Kidney (tissue), 14 donors: ENCODE data around the gene KCTD12. TPM values are rescaled to one million over a fixed set of nuclear protein-coding genes. Genes with fewer than 3 reads are reported as not detected.

Experiments used
- DNase-seq, 5 donors: peaks; one replicate each; pipeline ENCODE4 v3.0.0-alpha.2; 2013 to 2020
- FAIRE-seq: peaks from 2 replicates; lab custom pipeline; 2012; peaks lifted over from hg19 to GRCh38; lab: Jason Lieb, UNC
- H3K27ac ChIP-seq, 2 donors: one replicate each; pipeline ENCODE4 v1.7.0; 2013; ENCODE audit warnings: low read depth in 2 of 2, low read length in 2 of 2, inconsistent platforms in 1 of 2
- H3K27me3 ChIP-seq: one replicate; pipeline ENCODE4 v1.7.1; 2013; ENCODE audit warnings: low read length, inconsistent platforms; ENCODE audit not compliant: control insufficient read depth, insufficient read depth
- H3K36me3 ChIP-seq, 3 donors: one replicate each; pipeline versions ENCODE4 v1.7.0 to v1.7.1; 2013; ENCODE audit warnings: low read length in 3 of 3, control low read depth in 1 of 3, inconsistent platforms in 1 of 3; ENCODE audit not compliant: insufficient read depth in 3 of 3, control insufficient read depth in 2 of 3
- H3K4me1 ChIP-seq, 3 donors: one replicate each; pipeline versions ENCODE4 v1.7.0 to v1.7.1; 2013; ENCODE audit warnings: low read length in 3 of 3, inconsistent platforms in 1 of 3, low read depth in 1 of 3; ENCODE audit not compliant: control insufficient read depth in 2 of 3, insufficient read depth in 2 of 3
- H3K4me3 ChIP-seq, 3 donors: one replicate each; pipeline versions ENCODE4 v1.7.0 to v1.8.1; 2013; ENCODE audit warnings: low read length in 3 of 3, control low read depth in 1 of 3, inconsistent platforms in 1 of 3
- H3K9ac ChIP-seq, 3 donors: one replicate each; pipeline versions ENCODE4 v1.7.0 to v1.7.1; 2013; ENCODE audit warnings: low read length in 3 of 3, control low read depth in 1 of 3, inconsistent platforms in 1 of 3
- H3K9me3 ChIP-seq, 3 donors: one replicate each; pipeline versions ENCODE4 v1.7.0 to v1.7.1; 2013; ENCODE audit warnings: low read length in 3 of 3, control low read depth in 1 of 3, inconsistent platforms in 1 of 3; ENCODE audit not compliant: control insufficient read depth in 2 of 3, insufficient read depth in 1 of 3
- intact Hi-C: fragments of 100-400 bp; cut with DNase I; formaldehyde crosslinking; loops from one replicate; pipeline ENCODE4 v1.11.1; 2022
- polyA plus RNA-seq: library from polyadenylated mRNA; stranded (reverse); fragments of 350-450 nt; fragmentation: Illumina TruSeq; extraction: RNeasy Lipid Tissue Mini Kit (QIAGEN cat#74804); gene quantifications from one replicate; pipeline ENCODE4 v1.2.3, GENCODE V29; 2014; ENCODE audit warnings: low read depth, low replicate concordance; ENCODE audit not compliant: insufficient read depth
- total RNA-seq: library from RNA; stranded (reverse); fragmentation: NEBNext Ultra II Directional; extraction: Animal tissue kit (Norgen Biotek cat#: 25700); gene quantifications from one replicate; pipeline ENCODE4 v1.2.1, GENCODE V29; 2021
- TF ChIP-seq, protein P1 (sequence below): IDR thresholded peaks from 3 replicates; pipeline ENCODE4 v1.5.1; 2012; ENCODE audit warnings: mild to moderate bottlenecking, moderate library complexity, borderline replicate concordance; ENCODE audit not compliant: insufficient read depth; ENCODE audit errors: extremely low read depth
- donor health status: control.
- donor health status: control.
- donor health status: control.
- donor health status: control.
- donor health status: control.
- donor health status: DM: yes; HTN: yes; CAD: no.
- donor health status: Normal renal cell carcinoma (clear cell type).

KCTD12 gene
- total and polyA plus RNA-seq, 2 donors from 2014 or later: 18.0 to 132 TPM

DNA sequence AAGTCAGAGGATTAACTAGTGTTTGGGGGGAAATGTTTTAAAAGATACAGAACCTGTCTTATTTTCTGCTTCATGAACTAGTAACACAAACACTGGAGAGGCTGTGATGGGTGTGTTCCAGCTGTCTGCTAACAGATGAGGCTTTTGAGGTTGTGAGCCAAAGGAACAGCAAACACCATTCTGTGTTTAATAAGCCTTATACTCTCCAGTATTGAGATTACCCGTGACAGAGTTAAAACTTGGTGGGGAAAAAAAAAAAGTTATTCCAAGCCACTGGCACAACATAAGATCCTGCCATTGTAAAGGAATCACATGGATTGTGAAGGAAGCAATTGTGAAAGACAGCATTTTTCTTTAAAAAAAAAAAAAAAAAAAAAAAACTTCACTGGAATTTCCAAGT, 48.4 kb downstream of the KCTD12 start:
- H3K27ac ChIP-seq: no peak overlapping the region
- H3K4me3 ChIP-seq: no peak overlapping the region
- H3K27me3 ChIP-seq: no peaks in the 10 kb centered on the region
- H3K9ac ChIP-seq: no peak overlapping the region
- no peaks in the 10 kb centered on the region for H3K9me3 ChIP-seq
- TF ChIP-seq, protein P1, sequence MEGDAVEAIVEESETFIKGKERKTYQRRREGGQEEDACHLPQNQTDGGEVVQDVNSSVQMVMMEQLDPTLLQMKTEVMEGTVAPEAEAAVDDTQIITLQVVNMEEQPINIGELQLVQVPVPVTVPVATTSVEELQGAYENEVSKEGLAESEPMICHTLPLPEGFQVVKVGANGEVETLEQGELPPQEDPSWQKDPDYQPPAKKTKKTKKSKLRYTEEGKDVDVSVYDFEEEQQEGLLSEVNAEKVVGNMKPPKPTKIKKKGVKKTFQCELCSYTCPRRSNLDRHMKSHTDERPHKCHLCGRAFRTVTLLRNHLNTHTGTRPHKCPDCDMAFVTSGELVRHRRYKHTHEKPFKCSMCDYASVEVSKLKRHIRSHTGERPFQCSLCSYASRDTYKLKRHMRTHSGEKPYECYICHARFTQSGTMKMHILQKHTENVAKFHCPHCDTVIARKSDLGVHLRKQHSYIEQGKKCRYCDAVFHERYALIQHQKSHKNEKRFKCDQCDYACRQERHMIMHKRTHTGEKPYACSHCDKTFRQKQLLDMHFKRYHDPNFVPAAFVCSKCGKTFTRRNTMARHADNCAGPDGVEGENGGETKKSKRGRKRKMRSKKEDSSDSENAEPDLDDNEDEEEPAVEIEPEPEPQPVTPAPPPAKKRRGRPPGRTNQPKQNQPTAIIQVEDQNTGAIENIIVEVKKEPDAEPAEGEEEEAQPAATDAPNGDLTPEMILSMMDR: no peak
- peaks cover 0 to 4% (median 2%) of the 10 kb centered on the region in 3 donors for H3K4me1 ChIP-seq
- no peak for FAIRE-seq
- intact Hi-C loops: no loop called here
- no peaks in the 10 kb centered on the region for H3K36me3 ChIP-seq
- DNase-seq: no peak

DNA sequence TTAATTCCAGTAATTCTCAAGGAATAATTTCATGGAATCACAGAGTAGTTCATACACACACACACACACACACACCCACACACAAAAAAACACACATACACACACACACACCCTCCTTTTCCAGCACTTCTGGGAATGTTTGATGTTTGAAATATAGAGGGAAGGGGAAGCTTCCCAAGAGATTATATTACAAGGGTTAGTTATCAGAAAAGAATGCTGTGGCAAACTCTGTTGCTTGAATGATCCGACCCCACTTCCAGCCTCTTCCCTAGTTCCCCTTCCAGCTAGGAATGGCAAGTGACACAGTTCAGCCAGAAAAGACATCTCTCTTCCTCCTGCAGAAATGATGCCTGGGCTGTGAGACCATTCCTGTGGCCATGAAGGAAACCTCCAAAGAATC, 49.9 kb downstream of the KCTD12 start:
- intact Hi-C loops: no loop called here
- no peaks in the 10 kb centered on the region for H3K27me3 ChIP-seq
- TF ChIP-seq, protein P1: no peak
- DNase-seq (no peak), FAIRE-seq (no peak)
- no peak overlapping the region for H3K4me3 ChIP-seq
- H3K36me3 ChIP-seq: no peaks in the 10 kb centered on the region
- no peaks in the 10 kb centered on the region for H3K9me3 ChIP-seq
- peaks cover 0 to 4% (median 2%) of the 10 kb centered on the region in 3 donors for H3K4me1 ChIP-seq
- no peak overlapping the region for H3K27ac ChIP-seq
- no peak overlapping the region for H3K9ac ChIP-seq

DNA sequence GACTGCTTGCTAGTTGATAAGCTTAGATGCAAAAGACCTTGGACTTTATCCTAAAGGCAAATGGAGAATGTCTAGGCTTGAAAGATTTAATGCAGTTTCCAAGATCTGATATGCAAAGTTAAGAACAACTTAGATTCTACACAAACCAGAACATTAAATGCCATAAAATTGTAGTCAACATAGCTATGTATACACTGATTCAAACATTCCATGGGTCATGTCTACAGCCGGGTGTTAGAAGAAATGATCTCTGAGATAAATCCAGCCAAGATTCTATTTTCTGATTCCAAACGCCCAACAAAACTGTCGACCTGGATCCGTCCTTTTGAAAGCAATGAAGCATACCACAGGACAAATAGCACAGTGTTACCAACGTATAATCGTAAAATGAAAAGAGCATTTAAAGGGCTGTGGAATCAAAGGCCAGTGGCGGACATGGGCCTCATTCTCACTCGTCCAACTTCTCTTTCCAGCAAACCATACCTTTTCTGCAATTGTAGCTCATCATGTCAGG, 52.7 kb downstream of the KCTD12 start:
- H3K4me1 ChIP-seq: peaks cover 7 to 15% (median 11%) of the 10 kb centered on the region in 3 donors
- H3K4me3 ChIP-seq: no peak overlapping the region
- H3K9ac ChIP-seq: no peak overlapping the region
- FAIRE-seq: no peak
- TF ChIP-seq, protein P1: no peak
- no peaks in the 10 kb centered on the region for H3K36me3 ChIP-seq
- intact Hi-C loops: no loop called here
- no peaks in the 10 kb centered on the region for H3K9me3 ChIP-seq
- DNase-seq: peak in 1 of 5 donors; percentile 51
- no peak overlapping the region for H3K27ac ChIP-seq
- H3K27me3 ChIP-seq: no peaks in the 10 kb centered on the region
